K562 (cell line): ENCODE measurements around the gene GABARAP. TPM values are rescaled to one million over a fixed set of nuclear protein-coding genes. Genes with fewer than 3 reads are reported as not detected.

Source experiments
- ATAC-seq: fragments of 200-7000 bp; cut with Tn5 transposase; 3 replicates; pipeline ENCODE4 v1.9.1; 2020; ENCODE audit warnings: moderate library complexity
- BruUV-seq: library from RNA; stranded (reverse); fragments of 400-500 nt; replicated peaks from 2 replicates; lab custom pipeline; 2021; lab: Mats Ljungman, UMichigan
- CTCF ChIA-PET: fragments of 300-600 bp; formaldehyde crosslinking; extraction: SDS; loops from one replicate; lab custom pipeline; 2021; ENCODE audit warnings: low intra/inter-chr PET ratio; lab: Yijun Ruan, JAX
- POLR2A ChIA-PET: fragments of 300-600, 350-650 bp; sonication (Branson Sonifier 250); formaldehyde crosslinking; extraction: SDS; loops from one replicate; lab custom pipeline; 2021; ENCODE audit warnings: antibody characterized with exemption, inconsistent platforms; lab: Yijun Ruan, JAX
- DNase-seq, 4 experiments: peaks; one replicate each; pipeline versions ENCODE4 v3.0.0 to v3.0.0-alpha.2; 2011 to 2018; ENCODE audit warnings: low spot score in 3 of 4, mixed read lengths in 3 of 4; ENCODE audit errors: extremely low read depth in 1 of 4
- FAIRE-seq: peaks from 2 replicates; lab custom pipeline; 2011; peaks lifted over from hg19 to GRCh38; lab: Jason Lieb, UNC
- H2AFZ ChIP-seq: 2 replicates; pipeline ENCODE4 v1.6.0; 2011; ENCODE audit warnings: low read depth, low read length, control low read depth, inconsistent platforms
- H3K27ac ChIP-seq: fragments of 200-600 bp; 3 replicates; pipeline ENCODE4 v1.8.0; 2011; ENCODE audit warnings: low read depth, mild to moderate bottlenecking, control low read depth, inconsistent platforms, low read length, moderate library complexity, mixed read lengths; ENCODE audit errors: extremely low read depth
- H3K27me3 ChIP-seq, 2 experiments: fragments of 300-600 bp in 1 of 2; 2 replicates in 1 of 2; 3 replicates in 1 of 2; pipeline versions ENCODE4 v1.6.0 to v1.8.0; 2011; ENCODE audit warnings: inconsistent platforms in 2 of 2, low read length in 2 of 2, mild to moderate bottlenecking in 1 of 2, mixed read lengths in 1 of 2, moderate library complexity in 1 of 2; ENCODE audit not compliant: control insufficient read depth in 2 of 2, insufficient read depth in 2 of 2
- H3K36me3 ChIP-seq: fragments of 300-600 bp; 3 replicates; pipeline ENCODE4 v1.8.0; 2011; ENCODE audit warnings: mild to moderate bottlenecking, low read length, inconsistent platforms; ENCODE audit not compliant: control insufficient read depth, insufficient read depth
- H3K4me1 ChIP-seq, 2 experiments: fragments of 200-600 bp in 1 of 2; replicated peaks in 1 of 2; 2 replicates in 1 of 2; 3 replicates in 1 of 2; pipeline versions ENCODE4 v1.5.1 to v1.8.0; 2011; ENCODE audit warnings: inconsistent platforms in 2 of 2, low read length in 2 of 2, mild to moderate bottlenecking in 1 of 2, mixed read lengths in 1 of 2, moderate library complexity in 1 of 2; ENCODE audit not compliant: control insufficient read depth in 2 of 2, insufficient read depth in 2 of 2
- H3K4me2 ChIP-seq: 2 replicates; pipeline ENCODE4 v1.6.1; 2011; ENCODE audit warnings: low read length, control low read depth, inconsistent platforms, mixed read lengths; ENCODE audit not compliant: insufficient read depth
- H3K4me3 ChIP-seq: fragments of 200-600 bp; sonication (generic), shearing (Covaris generic); 2 replicates; pipeline ENCODE4 v1.5.1; 2016; ENCODE audit warnings: control low read depth, inconsistent platforms
- H3K79me2 ChIP-seq: fragments of 200-600 bp; 3 replicates; pipeline ENCODE4 v1.8.0; 2011; ENCODE audit warnings: low read length, inconsistent platforms; ENCODE audit not compliant: control insufficient read depth, insufficient read depth
- H3K9ac ChIP-seq, 2 experiments: 2 replicates each; pipeline versions ENCODE4 v1.6.0 to v1.6.1; 2011; ENCODE audit warnings: low read depth in 2 of 2, low read length in 2 of 2, control low read depth in 1 of 2, inconsistent platforms in 1 of 2, mild to moderate bottlenecking in 1 of 2, mixed read lengths in 1 of 2; ENCODE audit not compliant: insufficient read depth in 1 of 2
- H3K9me1 ChIP-seq: one replicate; pipeline ENCODE4 v1.6.0; 2011; ENCODE audit warnings: inconsistent platforms, mild to moderate bottlenecking, low read length, moderate library complexity; ENCODE audit not compliant: control insufficient read depth, insufficient read depth
- H3K9me3 ChIP-seq: replicated peaks from 2 replicates; pipeline ENCODE4 v1.5.1; 2011; ENCODE audit warnings: low read depth, low read length, inconsistent platforms; ENCODE audit not compliant: control insufficient read depth, insufficient read depth
- H4K20me1 ChIP-seq: replicated peaks from 2 replicates; pipeline ENCODE4 v1.6.1; 2011; ENCODE audit warnings: low read length, inconsistent platforms, mixed read lengths; ENCODE audit not compliant: control insufficient read depth, insufficient read depth
- ATF7 ChIP-seq: fragments of 450-650 bp; IDR thresholded peaks from 2 replicates; pipeline ENCODE4 v1.7.1; 2014; ENCODE audit warnings: mild to moderate bottlenecking, moderate library complexity
- BCOR ChIP-seq: fragments of 450-650 bp; IDR thresholded peaks from 2 replicates; pipeline ENCODE4 v1.6.1; 2016
- CHD2 ChIP-seq: IDR thresholded peaks from 2 replicates; pipeline ENCODE4 v1.6.1; 2011; ENCODE audit warnings: low read depth, low read length
- FIP1L1 ChIP-seq: fragments of 200-400 bp; formaldehyde crosslinking; IDR thresholded peaks from 2 replicates; pipeline ENCODE4 v1.6.1; 2018; ENCODE audit warnings: mild to moderate bottlenecking, low read depth, low read length; ENCODE audit not compliant: poor library complexity, severe bottlenecking
- HNRNPK ChIP-seq: fragments of 200-400 bp; formaldehyde crosslinking; IDR thresholded peaks from one replicate; pipeline ENCODE4 v1.6.1; 2018; ENCODE audit warnings: mild to moderate bottlenecking, low read depth, low read length; ENCODE audit not compliant: poor library complexity, severe bottlenecking
- JUND ChIP-seq, 2 experiments: IDR thresholded peaks; 2 replicates in 1 of 2; 3 replicates in 1 of 2; pipeline ENCODE4 v1.6.1; 2011; ENCODE audit warnings: borderline replicate concordance in 2 of 2, low read depth in 2 of 2, low read length in 2 of 2, improper control_type of control experiment in 1 of 2, missing biosample characterization in 1 of 2, missing genetic modification characterization in 1 of 2, missing genetic modification reagents in 1 of 2
- KLF16 ChIP-seq: IDR thresholded peaks from 2 replicates; pipeline ENCODE4 v1.6.1; 2016; ENCODE audit warnings: antibody characterized with exemption
- PCBP2 ChIP-seq: fragments of 200-400 bp; formaldehyde crosslinking; IDR thresholded peaks from 2 replicates; pipeline ENCODE4 v1.6.1; 2018; ENCODE audit warnings: low read length, low read depth, mild to moderate bottlenecking, moderate library complexity; ENCODE audit not compliant: poor library complexity, severe bottlenecking
- SIRT6 ChIP-seq: IDR thresholded peaks from one replicate; pipeline ENCODE4 v1.6.1; 2012; ENCODE audit warnings: low read depth, mild to moderate bottlenecking, control low read depth, inconsistent platforms, low read length, moderate library complexity
- SMAD1 ChIP-seq: fragments of 150-350 bp; IDR thresholded peaks from 2 replicates; pipeline ENCODE4 v1.6.1; 2014; ENCODE audit warnings: low read length, low read depth; ENCODE audit not compliant: partially characterized antibody
- SNRNP70 ChIP-seq: fragments of 200-400 bp; formaldehyde crosslinking; optimal IDR thresholded peaks from 2 replicates; pipeline ENCODE3; 2017; ENCODE audit warnings: low read depth, low read length
- ZC3H11A ChIP-seq: IDR thresholded peaks from 2 replicates; pipeline ENCODE4 v1.6.1; 2012; ENCODE audit warnings: low read depth, low read length, improper control_type of control experiment
- ZKSCAN3 ChIP-seq: fragments of 250-450 bp; sonication (Bioruptor Pico); IDR thresholded peaks from 2 replicates; pipeline ENCODE4 v1.4.0; 2020
- ZNF124 ChIP-seq: sonication (generic); formaldehyde crosslinking; IDR thresholded peaks from 2 replicates; pipeline ENCODE4 v1.8.1; 2022; ENCODE audit warnings: missing genetic modification reagents
- WGBS: fragments of 100-300 bp; shearing (Covaris generic); methylation state at CpG from one replicate; pipeline ENCODE4 v1.1.6; 2016; ENCODE audit warnings: low coverage, mixed read lengths; ENCODE audit not compliant: insufficient coverage; ENCODE audit errors: missing lambda C conversion rate; 5-methylcytosine and 5-hydroxymethylcytosine counted together
- in situ Hi-C: fragments of 300-500 bp; cut with MboI; formaldehyde crosslinking; loops from 4 replicates; pipeline ENCODE4 v1.15.0; 2018; ENCODE audit warnings: inconsistent platforms, mixed read lengths
- intact Hi-C: fragments of 100-400 bp; cut with micrococcal nuclease; formaldehyde crosslinking; loops from 2 replicates; pipeline ENCODE4 v1.14.2; 2022
- polyA plus RNA-seq, 8 experiments: library from polyadenylated mRNA; depleted of rRNA in 4 of 8; stranded (reverse) in 5 of 8; unstranded in 3 of 8; fragments of >200 nt; fragmentation: Nextera tagmentation in 2 of 8; fragmentation: Illumina TruSeq in 1 of 8; extraction: Ambion mirVana in 2 of 8; extraction: Trizol in 1 of 8; gene quantifications; 2 replicates each; pipeline versions ENCODE4 v1.2.1 to v1.2.3, GENCODE V29; 2011 to 2014; ENCODE audit warnings: inconsistent platforms in 1 of 8, missing spikeins in 1 of 8
- total RNA-seq, 7 experiments: library from RNA; depleted of rRNA in 6 of 7; stranded (reverse); fragments of >200 nt in 6 of 7; fragmentation: Illumina TruSeq in 2 of 7; extraction: Trizol in 2 of 7; gene quantifications; 2 replicates each; pipeline versions ENCODE4 v1.2.1 to v1.2.3, GENCODE V29; 2011 to 2021; ENCODE audit warnings: low replicate concordance in 1 of 7
- TF ChIP-seq, protein P1 (sequence below): fragments of 250-450 bp; sonication (Bioruptor Pico); IDR thresholded peaks from 2 replicates; pipeline ENCODE4 v1.4.0; 2020; ENCODE audit warnings: borderline replicate concordance
- TF ChIP-seq, protein P2 (sequence below), 3 experiments: fragments of 200-800 bp in 1 of 3; sonication (Bioruptor generic) in 1 of 3; sonication (generic) in 1 of 3; formaldehyde crosslinking in 1 of 3; IDR thresholded peaks; 2 replicates each; pipeline versions ENCODE4 v1.6.1 to v1.8.0; 2016 to 2022; ENCODE audit warnings: mild to moderate bottlenecking in 2 of 3, missing compliant biosample characterization in 2 of 3, missing genetic modification characterization in 2 of 3, missing genetic modification reagents in 1 of 3

GABARAP gene
- total and polyA plus RNA-seq, 9 of the 15 experiments (the other 6 are each of a cell fraction or from before 2014, with no cell fraction given), result 47.5 to 373 (median 152) TPM

DNA sequence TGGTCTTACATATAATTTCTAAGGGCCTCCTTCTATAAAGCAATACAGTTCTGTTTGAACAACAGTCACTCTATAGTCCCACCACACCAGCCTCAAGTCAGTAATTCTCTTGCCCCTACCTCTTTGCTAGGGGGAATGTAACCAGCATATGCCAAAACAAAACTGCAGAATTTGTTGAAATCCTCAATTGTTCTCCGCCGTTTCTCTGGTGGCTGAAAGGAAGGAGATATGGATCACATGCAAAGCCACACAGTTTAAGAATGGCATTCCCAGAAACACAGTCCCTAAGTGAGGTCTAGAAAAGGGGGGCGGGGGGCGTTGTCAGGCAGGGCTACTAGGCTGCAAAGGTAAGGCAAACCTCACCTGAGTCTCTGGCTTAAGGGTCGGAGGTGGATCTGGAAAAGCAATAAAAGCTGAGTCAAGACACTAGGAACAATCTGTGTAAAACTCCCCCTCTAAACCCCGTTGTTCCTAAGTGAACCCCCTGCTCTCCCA is 4.9 kb downstream of the GABARAP start (continued):
- TF ChIP-seq, protein P1, sequence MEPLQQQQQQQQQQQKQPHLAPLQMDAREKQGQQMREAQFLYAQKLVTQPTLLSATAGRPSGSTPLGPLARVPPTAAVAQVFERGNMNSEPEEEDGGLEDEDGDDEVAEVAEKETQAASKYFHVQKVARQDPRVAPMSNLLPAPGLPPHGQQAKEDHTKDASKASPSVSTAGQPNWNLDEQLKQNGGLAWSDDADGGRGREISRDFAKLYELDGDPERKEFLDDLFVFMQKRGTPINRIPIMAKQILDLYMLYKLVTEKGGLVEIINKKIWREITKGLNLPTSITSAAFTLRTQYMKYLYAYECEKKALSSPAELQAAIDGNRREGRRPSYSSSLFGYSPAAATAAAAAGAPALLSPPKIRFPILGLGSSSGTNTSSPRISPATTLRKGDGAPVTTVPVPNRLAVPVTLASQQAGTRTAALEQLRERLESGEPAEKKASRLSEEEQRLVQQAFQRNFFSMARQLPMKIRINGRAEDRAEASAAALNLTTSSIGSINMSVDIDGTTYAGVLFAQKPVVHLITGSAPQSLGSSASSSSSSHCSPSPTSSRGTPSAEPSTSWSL, result no peak
- no peak for TF ChIP-seq SMAD1
- TF ChIP-seq BCOR, result no peak
- TF ChIP-seq ZC3H11A, result no peak
- TF ChIP-seq ATF7, result peak; percentile 28; the same call in 1 of the 2 replicates

DNA sequence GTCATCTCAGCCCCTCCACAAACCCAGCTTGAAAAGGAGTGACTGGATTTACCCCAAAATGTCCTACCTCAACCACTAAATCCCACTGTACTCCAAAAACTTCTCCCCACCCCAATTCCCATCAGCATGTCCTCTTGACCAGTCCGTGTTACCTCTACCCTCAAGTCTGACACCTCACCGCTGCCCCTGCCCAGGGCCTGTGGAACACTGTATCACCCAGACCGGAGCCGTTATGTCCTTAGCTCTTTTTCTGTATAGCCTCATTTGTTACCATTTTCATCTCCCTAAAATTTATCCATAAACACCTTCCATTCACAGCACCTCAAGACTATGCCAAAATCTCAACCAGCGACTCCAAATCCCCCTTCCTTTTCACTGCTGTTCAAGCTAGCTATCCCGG is 5.4 kb downstream of the GABARAP start:
- no peak for DNase-seq
- BruUV-seq, result no TSS peak
- no peaks in the 10 kb centered on the region for H3K9me3 ChIP-seq
- TF ChIP-seq KLF16, result no peak
- TF ChIP-seq PCBP2, result no peak
- no peak for TF ChIP-seq JUND (IDR thresholded peaks at IDR 0.05; ENCODE audit: borderline replicate concordance, low read depth, low read length)
- TF ChIP-seq JUND (tag; IDR thresholded peaks at IDR 0.05; ENCODE audit: borderline replicate concordance, low read depth, low read length), result no peak
- no peak for TF ChIP-seq SNRNP70
- TF ChIP-seq, protein P2, sequence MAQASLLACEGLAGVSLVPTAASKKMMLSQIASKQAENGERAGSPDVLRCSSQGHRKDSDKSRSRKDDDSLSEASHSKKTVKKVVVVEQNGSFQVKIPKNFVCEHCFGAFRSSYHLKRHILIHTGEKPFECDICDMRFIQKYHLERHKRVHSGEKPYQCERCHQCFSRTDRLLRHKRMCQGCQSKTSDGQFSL (CRISPR knock-in tag; IDR thresholded peaks at IDR 0.05), result no peak
- TF ChIP-seq, protein P2 (tag; IDR thresholded peaks at IDR 0.05), result no peak
- TF ChIP-seq FIP1L1, result no peak
- TF ChIP-seq ZNF124 (CRISPR knock-in tag), result no peak
- TF ChIP-seq HNRNPK, result no peak
- TF ChIP-seq ZKSCAN3, result no peak
- TF ChIP-seq CHD2, result no peak
- no peak for TF ChIP-seq SIRT6
- peaks cover 31 to 42% of the 10 kb centered on the region in 2 experiments; a peak in 4 of 5 replicates for H3K4me1 ChIP-seq
- no peak overlapping the region for H2AFZ ChIP-seq
- no peak for ATAC-seq
- peak overlapping the region in 1 of 2 experiments; percentile 66; a peak in 2 of 4 replicates for H3K9ac ChIP-seq
- no peak for FAIRE-seq
- peaks cover 93% of the 10 kb centered on the region for H3K79me2 ChIP-seq
- in situ Hi-C loops, result no loop called here
- H3K27ac ChIP-seq, result peak overlapping the region; percentile 94; the same call in 2 of the 3 replicates
- H3K36me3 ChIP-seq, result peaks cover 54% of the 10 kb centered on the region; the same call in 2 of the 3 replicates
- H3K4me2 ChIP-seq, result no peak overlapping the region
- H3K4me3 ChIP-seq, result no peak overlapping the region
- H3K9me1 ChIP-seq, result peaks cover 4% of the 10 kb centered on the region
- CTCF ChIA-PET, result no interaction called here
- 84% methylated on average over 6 of the region's 6 CpGs for WGBS
- POLR2A ChIA-PET, result interaction anchor here (6.6 kb wide), 1 partner anchor 14 kb away, joined by 73 read pairs; the partner anchor contains the start of genes ACADVL and DLG4
- H3K27me3 ChIP-seq, result no peaks in the 10 kb centered on the region
- intact Hi-C loops, result loop anchor here (5.0 kb wide), 1 partner anchor 45 kb away; the partner anchor contains the start of gene SLC2A4
- H4K20me1 ChIP-seq, result peaks cover 10% of the 10 kb centered on the region
